GM23338 (cell line): ENCODE results near the gene RPGRIP1L. TPM values are rescaled to one million over a fixed set of nuclear protein-coding genes. Genes with fewer than 3 reads are reported as not detected.
A peak's percentile ranks its signal among the peaks of the same experiment; 100 is the strongest.

Experiments
- ATAC-seq: fragments of 200-7000 bp; cut with Tn5 transposase; 3 replicates; pipeline ENCODE4 v1.9.1; 2020
- DNase-seq: peaks from one replicate; pipeline ENCODE4 v3.0.0-alpha.2; 2015; ENCODE audit warnings: low spot score
- H2AFZ ChIP-seq: fragments of 200-600 bp; sonication (generic); 2 replicates; pipeline ENCODE4 v1.8.0; 2016; ENCODE audit warnings: antibody characterized with exemption, mild to moderate bottlenecking, moderate library complexity
- H3F3A ChIP-seq: fragments of 200-600 bp; sonication (generic); replicated peaks from 2 replicates; pipeline ENCODE4 v1.8.0; 2017; ENCODE audit warnings: antibody characterized with exemption, mixed run types, low read depth
- H3K27ac ChIP-seq: fragments of 200-600 bp; sonication (generic); 2 replicates; pipeline ENCODE4 v1.6.1; 2016; ENCODE audit warnings: low read depth
- H3K27me3 ChIP-seq: fragments of 200-600 bp; sonication (generic); 2 replicates; pipeline ENCODE4 v1.8.0; 2016; ENCODE audit warnings: mild to moderate bottlenecking, mixed run types, moderate library complexity; ENCODE audit not compliant: insufficient read depth
- H3K36me3 ChIP-seq: fragments of 200-600 bp; sonication (generic); 2 replicates; pipeline ENCODE4 v1.8.0; 2016; ENCODE audit warnings: mild to moderate bottlenecking; ENCODE audit not compliant: insufficient read depth
- H3K4me1 ChIP-seq: fragments of 200-600 bp; sonication (generic); 2 replicates; pipeline ENCODE4 v1.8.0; 2016; ENCODE audit warnings: mild to moderate bottlenecking, moderate library complexity; ENCODE audit not compliant: insufficient read depth
- H3K4me2 ChIP-seq: fragments of 200-600 bp; sonication (generic); 2 replicates; pipeline ENCODE4 v1.7.1; 2017; ENCODE audit warnings: mixed run types
- H3K4me3 ChIP-seq: fragments of 200-600 bp; sonication (generic); 2 replicates; pipeline ENCODE4 v1.6.1; 2016; ENCODE audit warnings: mixed run types
- H3K79me2 ChIP-seq: fragments of 200-600 bp; sonication (generic); replicated peaks from 2 replicates; pipeline ENCODE4 v1.8.0; 2017; ENCODE audit warnings: mild to moderate bottlenecking; ENCODE audit not compliant: insufficient read depth
- H3K9me2 ChIP-seq: fragments of 200-600 bp; sonication (generic); 2 replicates; pipeline ENCODE4 v1.8.0; 2017; ENCODE audit not compliant: insufficient read depth
- H4K20me1 ChIP-seq: fragments of 200-600 bp; sonication (generic); replicated peaks from 2 replicates; pipeline ENCODE4 v1.8.0; 2017; ENCODE audit warnings: mild to moderate bottlenecking; ENCODE audit not compliant: insufficient read depth
- H3K27ac Mint-ChIP-seq: 2 replicates; pipeline ENCODE4 v1.8.0; 2020; ENCODE audit warnings: inconsistent platforms, mild to moderate bottlenecking, moderate library complexity, mixed read lengths
- H3K27me3 Mint-ChIP-seq: 3 replicates; pipeline ENCODE4 v1.8.0; 2022; ENCODE audit warnings: low read depth, mild to moderate bottlenecking, moderate library complexity, mixed read lengths, inconsistent platforms; ENCODE audit not compliant: insufficient read depth, poor library complexity
- H3K36me3 Mint-ChIP-seq: 3 replicates; pipeline ENCODE4 v1.8.0; 2021; ENCODE audit warnings: low read depth, mild to moderate bottlenecking, inconsistent platforms, moderate library complexity, mixed read lengths
- H3K4me1 Mint-ChIP-seq: 3 replicates; pipeline ENCODE4 v1.8.0; 2020; ENCODE audit warnings: mild to moderate bottlenecking, inconsistent platforms, mixed read lengths
- H3K4me3 Mint-ChIP-seq: 3 replicates; pipeline ENCODE4 v1.8.0; 2021; ENCODE audit warnings: moderate library complexity, mild to moderate bottlenecking, inconsistent platforms, mixed read lengths
- H3K9me3 Mint-ChIP-seq: 3 replicates; pipeline ENCODE4 v1.8.0; 2020; ENCODE audit warnings: moderate library complexity, mild to moderate bottlenecking, inconsistent platforms, mixed read lengths
- CREB1 ChIP-seq: fragments of 250-450 bp; sonication (Bioruptor Pico); IDR thresholded peaks from 2 replicates; pipeline ENCODE4 v1.5.0; 2020; ENCODE audit warnings: low read depth, mild to moderate bottlenecking, moderate library complexity
- CTCF ChIP-seq, 2 experiments: fragments of 200-600 bp in 1 of 2; sonication (generic) in 1 of 2; conservative IDR thresholded peaks; 2 replicates each; pipeline versions ENCODE4 v1.5.1 to v1.6.1; 2016 to 2017; ENCODE audit warnings: antibody characterized with exemption in 2 of 2, low read depth in 2 of 2, mild to moderate bottlenecking in 2 of 2, moderate library complexity in 1 of 2
- EZH2 ChIP-seq: fragments of 200-600 bp; sonication (generic); IDR thresholded peaks from one replicate; pipeline ENCODE4 v1.8.0; 2017; ENCODE audit warnings: antibody characterized with exemption, mild to moderate bottlenecking, low read depth; ENCODE audit not compliant: unreplicated experiment
- EZH2phosphoT487 ChIP-seq: fragments of 200-600 bp; sonication (generic); IDR thresholded peaks from one replicate; pipeline ENCODE4 v1.8.1; 2018; ENCODE audit warnings: antibody characterized with exemption; ENCODE audit not compliant: unreplicated experiment
- JUNB ChIP-seq: IDR thresholded peaks from one replicate; pipeline ENCODE4 v1.6.1; 2016; ENCODE audit warnings: antibody characterized with exemption; ENCODE audit not compliant: unreplicated experiment
- NANOG ChIP-seq: IDR thresholded peaks from 2 replicates; pipeline ENCODE4 v1.6.1; 2016; ENCODE audit warnings: antibody characterized with exemption, borderline replicate concordance
- POLR2AphosphoS5 ChIP-seq: IDR thresholded peaks from 2 replicates; pipeline ENCODE4 v1.6.1; 2016; ENCODE audit warnings: antibody characterized with exemption, low read depth
- REST ChIP-seq: IDR thresholded peaks from one replicate; pipeline ENCODE4 v1.6.1; 2018; ENCODE audit warnings: antibody characterized with exemption; ENCODE audit not compliant: unreplicated experiment
- STAT1 ChIP-seq: IDR thresholded peaks from one replicate; pipeline ENCODE4 v1.6.1; 2016; ENCODE audit warnings: antibody characterized with exemption; ENCODE audit not compliant: unreplicated experiment
- ZNF114 ChIP-seq: fragments of 250-450 bp; sonication (Bioruptor Pico); IDR thresholded peaks from 2 replicates; pipeline ENCODE4 v1.5.0; 2020; ENCODE audit warnings: mild to moderate bottlenecking, moderate library complexity
- ZNF331 ChIP-seq: fragments of 250-450 bp; sonication (Bioruptor Pico); IDR thresholded peaks from 2 replicates; pipeline ENCODE4 v1.5.0; 2020; ENCODE audit warnings: low read depth, mild to moderate bottlenecking, moderate library complexity
- ZNF462 ChIP-seq: fragments of 250-450 bp; sonication (Bioruptor Pico); IDR thresholded peaks from 2 replicates; pipeline ENCODE4 v1.5.0; 2020; ENCODE audit warnings: mild to moderate bottlenecking, moderate library complexity
- polyA plus RNA-seq: library from polyadenylated mRNA; unstranded; fragments of >200 nt; fragmentation: Nextera tagmentation; extraction: Ambion mirVana; gene quantifications from 2 replicates; pipeline ENCODE4 v1.2.1, GENCODE V29; 2016
- total RNA-seq: library from RNA; depleted of rRNA; stranded (reverse); fragments of >200 nt; shearing (Covaris generic); gene quantifications from 2 replicates; pipeline ENCODE4 v1.2.3, GENCODE V29; 2014
- TF ChIP-seq, protein P1 (sequence below): IDR thresholded peaks from 2 replicates; pipeline ENCODE4 v1.6.1; 2016; ENCODE audit warnings: antibody characterized with exemption

Gene RPGRIP1L
- total and polyA plus RNA-seq, 2 experiments from 2014 or later: 11.4 to 21.3 TPM

DNA sequence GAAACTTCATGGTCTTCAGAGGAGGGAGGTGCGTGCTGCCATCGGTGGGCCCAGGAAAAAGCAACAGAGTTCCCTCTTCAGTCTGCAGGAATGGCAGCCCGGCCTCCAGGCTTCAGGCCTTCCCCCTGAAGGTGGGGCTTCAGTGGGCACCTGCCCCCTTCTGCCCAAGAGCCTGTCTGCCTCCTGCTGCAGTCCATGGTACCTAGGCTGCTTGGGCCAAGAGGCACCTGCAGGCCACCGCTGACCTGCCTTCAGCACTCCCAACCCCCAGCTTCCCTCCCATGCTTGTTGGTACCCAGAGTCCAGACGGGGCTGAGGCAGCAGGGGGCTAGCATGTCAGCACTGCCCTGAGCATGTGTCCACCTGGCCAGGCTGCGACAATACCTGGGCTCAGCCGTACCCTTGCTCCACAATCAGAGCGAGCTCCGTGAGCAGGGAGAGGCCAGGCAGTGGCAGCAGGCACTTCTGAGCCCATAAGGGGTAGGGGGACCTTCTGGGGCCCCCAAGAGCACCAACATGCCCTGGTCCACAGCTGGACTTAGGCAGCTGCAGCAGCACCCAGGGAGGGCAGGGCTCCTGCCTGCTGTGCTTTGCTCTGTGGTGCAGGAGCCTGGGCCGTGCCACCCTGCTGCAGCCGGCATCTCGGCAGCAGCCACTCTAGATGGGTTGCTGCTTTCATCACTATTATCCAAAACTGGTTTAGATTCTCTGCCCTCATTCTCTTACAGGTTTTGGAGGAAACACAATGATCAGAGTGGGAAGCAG, 123.4 kb downstream of the RPGRIP1L start:
- H3K9me2 ChIP-seq: peaks cover 13% of the 10 kb centered on the region
- no peaks in the 10 kb centered on the region for H3F3A ChIP-seq
- no peaks in the 10 kb centered on the region for H3K36me3 Mint-ChIP-seq
- H4K20me1 ChIP-seq: no peaks in the 10 kb centered on the region
- H3K27ac ChIP-seq: no peak overlapping the region
- H3K27me3 Mint-ChIP-seq: no peaks in the 10 kb centered on the region
- TF ChIP-seq ZNF462 (CRISPR knock-in tag) (no peak), ZNF114 (CRISPR knock-in tag) (no peak), CREB1 (CRISPR knock-in tag) (no peak), REST (no peak), EZH2phosphoT487 (no peak), NANOG (no peak), POLR2AphosphoS5 (no peak), EZH2 (no peak), STAT1 (no peak), JUNB (no peak), CTCF (conservative IDR thresholded peaks at IDR 0.05; ENCODE audit: low read depth in 2 of 2) (no peak), ZNF331 (no peak)
- TF ChIP-seq, protein P1, sequence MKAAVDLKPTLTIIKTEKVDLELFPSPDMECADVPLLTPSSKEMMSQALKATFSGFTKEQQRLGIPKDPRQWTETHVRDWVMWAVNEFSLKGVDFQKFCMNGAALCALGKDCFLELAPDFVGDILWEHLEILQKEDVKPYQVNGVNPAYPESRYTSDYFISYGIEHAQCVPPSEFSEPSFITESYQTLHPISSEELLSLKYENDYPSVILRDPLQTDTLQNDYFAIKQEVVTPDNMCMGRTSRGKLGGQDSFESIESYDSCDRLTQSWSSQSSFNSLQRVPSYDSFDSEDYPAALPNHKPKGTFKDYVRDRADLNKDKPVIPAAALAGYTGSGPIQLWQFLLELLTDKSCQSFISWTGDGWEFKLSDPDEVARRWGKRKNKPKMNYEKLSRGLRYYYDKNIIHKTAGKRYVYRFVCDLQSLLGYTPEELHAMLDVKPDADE: no peak
- H3K4me1 ChIP-seq: no peaks in the 10 kb centered on the region
- H3K27ac Mint-ChIP-seq: no peak overlapping the region
- no peaks in the 10 kb centered on the region for H3K9me3 Mint-ChIP-seq
- no peak overlapping the region for H3K4me3 Mint-ChIP-seq
- no peaks in the 10 kb centered on the region for H3K4me1 Mint-ChIP-seq
- DNase-seq (no peak), ATAC-seq (no peak)
- no peaks in the 10 kb centered on the region for H3K36me3 ChIP-seq
- H3K79me2 ChIP-seq: no peaks in the 10 kb centered on the region
- H3K4me3 ChIP-seq: no peak overlapping the region
- peak overlapping the region; percentile 63; the same call in 1 of the 2 replicates for H2AFZ ChIP-seq
- H3K4me2 ChIP-seq: no peak overlapping the region
- no peaks in the 10 kb centered on the region for H3K27me3 ChIP-seq
